ENCODE data around the gene TRAF4. TPM values are rescaled to one million over a fixed set of nuclear protein-coding genes. Genes with fewer than 3 reads are reported as not detected.

The TRAF4 gene
- total RNA-seq, 4 donors from 2014 or later = 3.4 to 10.8 (median 4.7) TPM

DNA sequence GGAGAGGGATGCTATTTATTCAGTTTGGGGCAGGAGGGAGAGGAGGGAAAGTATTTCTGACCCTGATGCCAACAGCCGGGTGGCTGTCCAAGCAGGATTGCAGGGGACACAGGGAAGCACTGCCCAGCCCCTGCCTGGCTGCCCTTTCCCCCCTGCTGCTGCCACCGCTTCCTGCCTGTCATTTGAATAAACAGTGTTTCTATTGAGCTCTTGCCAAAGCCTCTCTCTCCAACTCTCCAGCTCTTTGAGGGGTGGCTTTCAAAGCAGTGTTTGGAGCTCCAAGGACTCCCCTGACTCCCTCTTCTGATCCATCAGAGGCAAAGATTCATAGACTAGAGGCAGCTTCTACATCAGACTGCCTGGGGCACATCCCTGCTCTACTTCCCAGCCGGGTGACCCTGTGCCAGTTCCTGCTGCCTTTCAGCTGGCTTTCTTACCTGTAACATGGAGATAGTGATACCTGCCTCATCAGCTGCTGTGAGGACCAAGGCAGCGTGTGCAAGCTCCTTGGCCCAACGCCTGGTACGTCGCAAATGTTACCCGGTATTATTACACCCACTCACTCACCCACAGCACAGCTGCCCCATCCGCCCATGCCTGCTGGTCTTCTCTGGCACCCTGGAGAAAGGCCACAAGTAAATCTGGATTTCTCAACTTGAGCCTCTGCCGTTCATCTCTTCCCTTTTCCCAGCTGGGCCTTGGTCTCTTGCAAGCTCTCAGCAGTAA, 41.6 kb upstream of the TRAF4 start:
- Histone ChIP-seq H3K4me1 (no peaks in the 10 kb centered on the region), H3K9me3 (no peaks in the 10 kb centered on the region), H3K27ac (no peak overlapping the region), H3K27me3 (no peaks in the 10 kb centered on the region), H3K4me3 (no peak overlapping the region), H3K36me3 (peaks cover 0 to 85% of the 10 kb centered on the region in 2 donors)
- ATAC-seq = no peak
- no peak for TF ChIP-seq POLR2A (IDR thresholded peaks at IDR 0.05)
- TF ChIP-seq CTCF (IDR thresholded peaks at IDR 0.05) = no peak
- TF ChIP-seq POLR2AphosphoS5 (IDR thresholded peaks at IDR 0.05) = no peak
- no peak for TF ChIP-seq EP300 (IDR thresholded peaks at IDR 0.05)
- WGBS, 2 donors (ENCODE audit: low coverage in 1 of 2) = 46 to 66% methylated on average over 5 to 6 of the region's 10 CpGs

DNA sequence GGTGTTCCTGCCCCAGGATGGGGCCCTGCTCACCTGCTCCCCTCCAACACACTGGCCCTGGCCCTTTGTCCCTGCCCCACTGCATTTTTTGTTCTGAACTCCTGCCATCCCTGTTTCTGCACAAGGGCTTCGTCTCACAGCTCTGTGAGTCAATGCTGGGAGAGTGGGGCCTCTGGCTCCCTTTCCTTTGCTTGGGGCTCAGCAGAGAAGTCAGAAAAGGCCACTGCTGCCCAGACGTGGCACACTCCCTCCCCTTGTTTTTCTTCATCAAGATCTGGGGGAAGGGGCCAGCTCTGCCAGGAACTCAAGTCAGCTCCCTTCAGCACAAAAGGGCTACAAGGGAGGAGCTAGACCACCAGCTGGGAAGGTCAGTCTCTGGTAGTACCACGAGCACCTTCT, 41.1 kb upstream of the TRAF4 start:
- 75% methylated on average over 1 of the region's 3 CpGs; no CpG with 5 or more reads in 1 of the 2 donors for WGBS, 2 donors (ENCODE audit: low coverage in 1 of 2)
- H3K4me3 ChIP-seq = no peak overlapping the region
- no peak for ATAC-seq
- H3K4me1 ChIP-seq = no peaks in the 10 kb centered on the region
- peaks cover 0 to 80% of the 10 kb centered on the region in 2 donors for H3K36me3 ChIP-seq
- no peak overlapping the region for H3K27ac ChIP-seq
- no peaks in the 10 kb centered on the region for H3K27me3 ChIP-seq
- TF ChIP-seq EP300 (IDR thresholded peaks at IDR 0.05) = no peak
- TF ChIP-seq CTCF (IDR thresholded peaks at IDR 0.05) = no peak
- no peak for TF ChIP-seq POLR2AphosphoS5 (IDR thresholded peaks at IDR 0.05)
- TF ChIP-seq POLR2A (IDR thresholded peaks at IDR 0.05) = no peak
- no peaks in the 10 kb centered on the region for H3K9me3 ChIP-seq

DNA sequence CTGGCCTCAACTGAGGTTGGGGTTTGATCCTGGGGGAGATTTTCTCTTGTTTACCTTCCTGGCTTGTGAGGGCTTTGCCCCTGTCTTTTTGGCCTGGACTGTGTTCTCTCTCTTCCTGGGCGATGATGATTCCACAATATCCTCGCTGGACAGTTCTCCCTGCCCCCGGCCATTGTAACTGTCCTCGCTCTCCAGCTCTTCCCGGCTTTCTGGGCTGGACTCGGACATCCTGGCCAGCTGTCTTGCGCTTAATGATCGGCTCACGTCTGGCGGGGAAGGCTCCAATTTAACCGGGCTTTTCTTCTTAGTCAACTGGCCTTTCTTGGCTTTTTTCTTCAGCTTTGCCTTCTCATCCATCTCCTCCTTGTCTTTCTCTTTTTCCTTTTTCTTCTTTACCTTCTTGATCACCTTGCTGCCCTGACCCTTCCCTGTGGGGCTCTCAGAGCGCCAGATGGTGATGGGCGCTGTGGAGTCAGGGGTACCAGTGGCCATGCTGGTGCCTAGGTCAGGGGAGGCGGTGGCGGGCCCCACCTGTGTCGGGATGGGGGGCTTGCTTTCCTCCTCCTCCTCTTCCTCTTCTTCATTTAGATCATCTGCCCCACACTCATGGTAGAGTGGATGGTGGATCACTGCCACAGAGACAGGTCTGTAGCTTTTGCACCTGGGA, 40.1 kb upstream of the TRAF4 start:
- no peaks in the 10 kb centered on the region for H3K27me3 ChIP-seq
- H3K27ac ChIP-seq = no peak overlapping the region
- WGBS, 2 donors (ENCODE audit: low coverage in 1 of 2) = 71 to 82% methylated on average over 5 to 12 of the region's 16 CpGs
- no peak overlapping the region for H3K4me3 ChIP-seq
- no peaks in the 10 kb centered on the region for H3K4me1 ChIP-seq
- ATAC-seq = no peak
- peaks cover 0 to 70% of the 10 kb centered on the region in 2 donors for H3K36me3 ChIP-seq
- H3K9me3 ChIP-seq = no peaks in the 10 kb centered on the region
- TF ChIP-seq POLR2A (IDR thresholded peaks at IDR 0.05) (no peak), POLR2AphosphoS5 (IDR thresholded peaks at IDR 0.05) (no peak), EP300 (IDR thresholded peaks at IDR 0.05) (no peak), CTCF (IDR thresholded peaks at IDR 0.05) (no peak)

DNA sequence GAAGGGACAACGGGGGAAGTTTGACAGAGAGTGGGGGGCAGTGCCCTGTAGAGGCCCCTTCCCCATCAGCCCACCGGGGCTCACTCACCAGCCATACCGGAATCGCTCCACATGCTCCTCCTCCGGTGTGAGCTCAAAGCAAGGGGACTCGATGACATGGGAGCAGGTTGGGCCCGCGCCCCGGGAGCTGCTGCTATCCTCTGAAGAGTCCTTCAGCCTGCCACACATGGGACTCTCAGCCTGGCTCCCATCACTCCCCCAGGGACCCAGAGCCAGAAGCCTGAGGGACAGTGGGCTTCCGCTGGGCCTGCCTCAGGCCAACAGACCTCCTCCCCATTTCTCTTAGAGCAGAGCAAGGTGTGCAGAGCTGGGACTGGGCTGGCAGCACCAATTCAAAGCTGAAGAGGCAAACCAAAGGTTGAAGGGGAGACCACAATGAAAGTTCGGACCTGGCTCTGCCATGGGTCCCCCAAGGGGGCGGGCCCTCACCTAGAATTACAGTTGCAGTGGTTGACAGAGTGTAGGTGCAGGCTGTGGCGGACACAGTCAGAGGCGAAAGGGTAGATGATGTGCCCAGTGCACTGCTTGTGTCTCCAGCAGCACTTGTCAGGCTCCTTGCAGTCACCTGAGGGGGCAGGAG, 39.5 kb upstream of the TRAF4 start:
- TF ChIP-seq EP300 (IDR thresholded peaks at IDR 0.05) (no peak), POLR2AphosphoS5 (IDR thresholded peaks at IDR 0.05) (no peak), CTCF (IDR thresholded peaks at IDR 0.05) (no peak)
- WGBS, 2 donors (ENCODE audit: low coverage in 1 of 2) = 83 to 100% methylated on average over 1 to 6 of the region's 14 CpGs

More for the DNA sequence above, 39.5 kb upstream of the TRAF4 start:
- no peaks in the 10 kb centered on the region for H3K27me3 ChIP-seq
- H3K4me3 ChIP-seq = no peak overlapping the region
- peaks cover 0 to 64% of the 10 kb centered on the region in 2 donors for H3K36me3 ChIP-seq
- H3K27ac ChIP-seq = no peak overlapping the region
- H3K4me1 ChIP-seq = peaks cover 0 to under 1% (median 0%) of the 10 kb centered on the region in 3 donors
- ATAC-seq = no peak
- no peaks in the 10 kb centered on the region for H3K9me3 ChIP-seq
